Left ventricle myocardium inferior (tissue), 1 donor: ENCODE data around the gene A1BG. TPM values are rescaled to one million over a fixed set of nuclear protein-coding genes. Genes with fewer than 3 reads are reported as not detected.

Experiments used
- DNase-seq: peaks from one replicate; pipeline ENCODE4 v3.0.0-alpha.2; 2020
- H3K27ac ChIP-seq: fragments of 200-600 bp; replicated peaks from 2 replicates; pipeline ENCODE4 v1.8.0; 2021
- H3K27me3 ChIP-seq: fragments of 200-600 bp; 2 replicates; pipeline ENCODE4 v1.8.0; 2021; ENCODE audit warnings: low read depth
- H3K36me3 ChIP-seq: fragments of 200-600 bp; 2 replicates; pipeline ENCODE4 v1.8.0; 2021
- H3K4me1 ChIP-seq: fragments of 200-600 bp; 2 replicates; pipeline ENCODE4 v1.8.0; 2021
- H3K4me3 ChIP-seq: fragments of 200-600 bp; 2 replicates; pipeline ENCODE4 v1.8.0; 2021; ENCODE audit warnings: mild to moderate bottlenecking, moderate library complexity
- H3K9me3 ChIP-seq: fragments of 200-600 bp; replicated peaks from 2 replicates; pipeline ENCODE4 v1.8.0; 2021
- CTCF ChIP-seq: fragments of 200-600 bp; IDR thresholded peaks from 2 replicates; pipeline ENCODE4 v1.8.0; 2021; ENCODE audit warnings: antibody characterized with exemption, mild to moderate bottlenecking, borderline replicate concordance
- intact Hi-C: fragments of 100-400 bp; cut with micrococcal nuclease; formaldehyde crosslinking; loops from one replicate; pipeline ENCODE4 v1.11.0; 2022
- microRNA-seq: library from miRNA; unstranded; fragments of <30 nt; microRNA quantifications from one replicate; pipeline ENCODE4 v1.2.0, GENCODE V29; 2020
- total RNA-seq: library from RNA; stranded (reverse); fragmentation: NEBNext Ultra II Directional; extraction: Animal tissue kit (Norgen Biotek cat#: 25700); gene quantifications from one replicate; pipeline ENCODE4 v1.2.1, GENCODE V29; 2021
- donor health status: DM: no; HTN: yes; CAD: no; lungs with severe emphysema.

The A1BG gene
- total RNA-seq, 1 donor from 2014 or later, result 3.7 TPM

GRCh38 chr19:58300620-58301019 lies 52.7 kb downstream of the A1BG start:
- no peak for DNase-seq
- H3K36me3 ChIP-seq, result peaks cover 63% of the 10 kb centered on the region

DNA sequence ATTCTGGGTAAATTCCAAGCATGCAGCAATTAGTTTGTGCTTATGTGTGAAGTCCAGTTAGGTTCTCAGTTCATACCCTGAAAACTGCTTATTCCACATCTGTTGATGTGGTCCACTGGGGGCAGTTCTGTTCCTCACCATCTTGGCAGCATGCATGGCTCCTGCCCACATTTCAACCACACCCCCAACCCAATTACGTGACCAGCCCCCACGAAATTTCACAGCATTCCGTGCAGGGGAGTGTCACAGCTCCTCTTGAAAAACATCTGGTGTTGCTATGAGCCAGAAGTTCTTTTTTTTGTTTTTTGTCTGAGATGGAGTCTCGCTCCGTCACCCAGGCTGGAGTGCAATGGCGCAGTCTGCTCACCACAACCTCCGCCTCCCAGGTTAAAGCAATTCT lies 57.2 kb downstream of the A1BG start:
- Histone ChIP-seq H3K36me3 (peaks cover 97% of the 10 kb centered on the region), H3K4me3 (no peak overlapping the region), H3K4me1 (no peaks in the 10 kb centered on the region), H3K9me3 (peaks cover 54% of the 10 kb centered on the region), H3K27me3 (no peaks in the 10 kb centered on the region), H3K27ac (no peak overlapping the region)
- no peak for TF ChIP-seq CTCF
- no peak for DNase-seq
- intact Hi-C loops, result no loop called here

More at GRCh38 chr19:58300620-58301019, 52.7 kb downstream of the A1BG start:
- peaks cover 12% of the 10 kb centered on the region for H3K4me1 ChIP-seq
- TF ChIP-seq CTCF, result no peak
- H3K27ac ChIP-seq, result no peak overlapping the region
- peaks cover 14% of the 10 kb centered on the region for H3K9me3 ChIP-seq
- no peak overlapping the region for H3K4me3 ChIP-seq
- H3K27me3 ChIP-seq, result no peaks in the 10 kb centered on the region
- intact Hi-C loops, result no loop called here

Small RNAs within 50 kb of the gene (microRNA-seq; reads per million reads assigned to microRNA genes)
- not detected for gene MIR4754
- not detected for gene MIR6806

Other genes starting within 250 kb of the A1BG start
- 7.8 TPM for gene ZNF329, start 202.7 kb downstream of the A1BG start, total RNA-seq
- 19.3 TPM for gene ZNF274, start 170.4 kb downstream of the A1BG start, total RNA-seq
- 24.0 TPM for gene ZNF544, start 124.6 kb downstream of the A1BG start, total RNA-seq
- 4.9 TPM for gene ZNF8, start 74.5 kb downstream of the A1BG start, total RNA-seq
- gene ERVK3-1, start 48.1 kb downstream of the A1BG start, total RNA-seq, result 22.7 TPM
- 1.8 TPM for gene ZSCAN22, start 26.5 kb downstream of the A1BG start, total RNA-seq
- gene ZNF497, start 9.3 kb upstream of the A1BG start, total RNA-seq, result 0.41 TPM
- gene ZNF837, start 27.5 kb upstream of the A1BG start, total RNA-seq, result 0.19 TPM
- gene RPS5, start 33.8 kb upstream of the A1BG start, total RNA-seq, result 496 TPM
- gene RNF225, start 42.2 kb upstream of the A1BG start, total RNA-seq, result not detected
- 16.8 TPM for gene ZNF584, start 55.2 kb upstream of the A1BG start, total RNA-seq
- 5.7 TPM for gene ZNF132, start 86.7 kb upstream of the A1BG start, total RNA-seq
- gene ZNF324B, start 98.1 kb upstream of the A1BG start, total RNA-seq, result 3.1 TPM
- gene ZNF324, start 113.6 kb upstream of the A1BG start, total RNA-seq, result 5.3 TPM
- gene ZNF446, start 122.9 kb upstream of the A1BG start, total RNA-seq, result 4.9 TPM
- gene SLC27A5, start 158.5 kb upstream of the A1BG start, total RNA-seq, result 4.1 TPM
- gene ZBTB45, start 166.3 kb upstream of the A1BG start, total RNA-seq, result 10.2 TPM
- 136 TPM for gene TRIM28, start 190.6 kb upstream of the A1BG start, total RNA-seq
- gene CHMP2A, start 201.6 kb upstream of the A1BG start, total RNA-seq, result 124 TPM
- gene UBE2M, start 205.1 kb upstream of the A1BG start, total RNA-seq, result 116 TPM
- 10.9 TPM for gene MZF1, start 219.8 kb upstream of the A1BG start, total RNA-seq